Osteoblast (primary cell): ENCODE data around the gene SERPINA1. TPM values are rescaled to one million over a fixed set of nuclear protein-coding genes. Genes with fewer than 3 reads are reported as not detected.
"Not testable (repeated sequence)": the region's sequence is repeated elsewhere in the genome, so short reads cannot be mapped to it uniquely, and the experiment has no call there.

Source experiments
- DNase-seq: peaks from one replicate; pipeline ENCODE4 v3.0.0; 2011; ENCODE audit warnings: low spot score, mixed read lengths; ENCODE audit not compliant: insufficient read length; ENCODE audit errors: missing footprints
- H2AFZ ChIP-seq: 2 replicates; pipeline ENCODE4 v1.6.0; 2011; ENCODE audit warnings: mild to moderate bottlenecking, low read length
- H3K27ac ChIP-seq: 2 replicates; pipeline ENCODE4 v1.5.1; 2011; ENCODE audit warnings: mild to moderate bottlenecking, low read depth, low read length, moderate library complexity
- H3K27me3 ChIP-seq: 2 replicates; pipeline ENCODE4 v1.6.0; 2012; ENCODE audit warnings: mild to moderate bottlenecking, control low read depth, inconsistent platforms, low read length, moderate library complexity; ENCODE audit not compliant: insufficient read depth
- H3K36me3 ChIP-seq: 2 replicates; pipeline ENCODE4 v1.5.1; 2011; ENCODE audit warnings: mild to moderate bottlenecking, low read length, control low read depth, moderate library complexity; ENCODE audit not compliant: insufficient read depth
- H3K4me1 ChIP-seq: 2 replicates; pipeline ENCODE4 v1.5.1; 2011; ENCODE audit warnings: mild to moderate bottlenecking, low read length, control low read depth, moderate library complexity; ENCODE audit not compliant: insufficient read depth
- H3K4me2 ChIP-seq: 2 replicates; pipeline ENCODE4 v1.6.0; 2011; ENCODE audit warnings: mild to moderate bottlenecking, low read length; ENCODE audit not compliant: insufficient read depth
- H3K4me3 ChIP-seq: fragments of 200-600 bp; sonication (generic); 3 replicates; pipeline ENCODE4 v1.5.1; 2012; ENCODE audit warnings: mild to moderate bottlenecking, low read length, inconsistent platforms; ENCODE audit not compliant: insufficient read depth
- H3K79me2 ChIP-seq: 2 replicates; pipeline ENCODE4 v1.6.0; 2012; ENCODE audit warnings: mild to moderate bottlenecking, low read length, control low read depth, inconsistent platforms; ENCODE audit not compliant: insufficient read depth
- H3K9me3 ChIP-seq: 2 replicates; pipeline ENCODE4 v1.5.1; 2011; ENCODE audit warnings: low read depth, low read length, control low read depth
- H4K20me1 ChIP-seq: 2 replicates; pipeline ENCODE4 v1.6.0; 2012; ENCODE audit warnings: mild to moderate bottlenecking, low read length, control low read depth; ENCODE audit not compliant: insufficient read depth
- CTCF ChIP-seq: IDR thresholded peaks from 2 replicates; pipeline ENCODE4 v1.5.1; 2011; ENCODE audit warnings: mild to moderate bottlenecking, low read depth, low read length, moderate library complexity; ENCODE audit errors: extremely low read depth
- total RNA-seq: library from RNA; depleted of rRNA; stranded (reverse); fragments of >200 nt; gene quantifications from 2 replicates; pipeline ENCODE4 v1.2.3, GENCODE V29; 2012

SERPINA1 gene
- total RNA-seq, 1 donor: 1.4 TPM

GRCh38 chr14:94346841-94347240 is 41.6 kb downstream of the SERPINA1 start:
- Histone ChIP-seq H3K9me3 (no peaks in the 10 kb centered on the region), H3K27ac (no peak overlapping the region), H3K79me2 (no peaks in the 10 kb centered on the region), H4K20me1 (no peaks in the 10 kb centered on the region), H3K4me2 (no peak overlapping the region), H2AFZ (no peak overlapping the region), H3K27me3 (no peaks in the 10 kb centered on the region), H3K36me3 (no peaks in the 10 kb centered on the region), H3K4me1 (peaks cover 28% of the 10 kb centered on the region), H3K4me3 (no peak overlapping the region)
- no peak for TF ChIP-seq CTCF
- DNase-seq: no peak

- not testable (repeated sequence) for H3K27ac ChIP-seq, H3K4me2 ChIP-seq, H3K9me3 ChIP-seq, H2AFZ ChIP-seq, H3K4me3 ChIP-seq, H3K36me3 ChIP-seq, DNase-seq, H4K20me1 ChIP-seq, H3K27me3 ChIP-seq, H3K79me2 ChIP-seq
- peaks cover 33% of the 10 kb centered on the region for H3K4me1 ChIP-seq
Measured at GRCh38 chr14:94346065-94346786, 42.2 kb downstream of the SERPINA1 start.

- H3K4me3 ChIP-seq: no peak overlapping the region
- no peak for TF ChIP-seq CTCF
- H4K20me1 ChIP-seq: no peaks in the 10 kb centered on the region
- H2AFZ ChIP-seq: no peak overlapping the region
- no peaks in the 10 kb centered on the region for H3K9me3 ChIP-seq
- peak overlapping the region; percentile 41 for H3K27ac ChIP-seq
- H3K36me3 ChIP-seq: no peaks in the 10 kb centered on the region
- no peaks in the 10 kb centered on the region for H3K27me3 ChIP-seq
- peaks cover 33% of the 10 kb centered on the region for H3K4me1 ChIP-seq
- H3K79me2 ChIP-seq: no peaks in the 10 kb centered on the region
- DNase-seq: peak; percentile 94
- peak overlapping the region; percentile 41 for H3K4me2 ChIP-seq
Measured at GRCh38 chr14:94345344-94346064, 42.9 kb downstream of the SERPINA1 start.

GRCh38 chr14:94344389-94344788 is 44.0 kb downstream of the SERPINA1 start:
- Histone ChIP-seq H2AFZ (no peak overlapping the region), H3K4me1 (peaks cover 33% of the 10 kb centered on the region), H3K27me3 (no peaks in the 10 kb centered on the region), H3K36me3 (no peaks in the 10 kb centered on the region), H3K27ac (peak overlapping the region; percentile 41), H4K20me1 (no peaks in the 10 kb centered on the region), H3K4me2 (no peak overlapping the region), H3K4me3 (no peak overlapping the region), H3K79me2 (no peaks in the 10 kb centered on the region), H3K9me3 (no peaks in the 10 kb centered on the region)
- TF ChIP-seq CTCF: no peak
- DNase-seq: no peak
